ENCODE measurements around the gene S100Z.

The S100Z gene

GRCh38 chr5:76954383-76954763 is 104.6 kb downstream of the S100Z start:
- DNase-seq = peak; percentile 51

- no peak for DNase-seq
These were observed 106.2 kb downstream of the S100Z start for GRCh38 chr5:76956033-76956432.

- peak; percentile 85 for DNase-seq
These were observed 109.4 kb downstream of the S100Z start for GRCh38 chr5:76958991-76959767.

- peak; percentile 85 for DNase-seq
These were observed 110.3 kb downstream of the S100Z start for GRCh38 chr5:76960004-76960625.

- no peak for DNase-seq
These were observed 114.2 kb downstream of the S100Z start for GRCh38 chr5:76964060-76964459.
